Effector memory CD4-positive, alpha-beta T cell (primary cell): ENCODE results near the gene BTG3.

Source experiments
- DNase-seq, 3 donors: peaks; one replicate each; pipeline ENCODE4 v3.0.0-alpha.2; 2020
- H3K27ac ChIP-seq: 2 replicates; pipeline ENCODE4 v1.7.0; 2013; ENCODE audit warnings: mild to moderate bottlenecking, low read length, moderate library complexity; ENCODE audit not compliant: insufficient read depth, poor library complexity, severe bottlenecking
- H3K27me3 ChIP-seq: replicated peaks from 2 replicates; pipeline ENCODE4 v1.7.0; 2013; ENCODE audit warnings: mild to moderate bottlenecking, low read length; ENCODE audit not compliant: insufficient read depth, control insufficient read depth, poor library complexity, severe bottlenecking
- H3K36me3 ChIP-seq: 2 replicates; pipeline ENCODE4 v1.7.0; 2013; ENCODE audit warnings: mild to moderate bottlenecking, low read length, moderate library complexity; ENCODE audit not compliant: control insufficient read depth, insufficient read depth
- H3K4me1 ChIP-seq: 2 replicates; pipeline ENCODE4 v1.7.0; 2013; ENCODE audit warnings: low read length, mild to moderate bottlenecking; ENCODE audit not compliant: control insufficient read depth, insufficient read depth, poor library complexity, severe bottlenecking
- H3K4me3 ChIP-seq: 2 replicates; pipeline ENCODE4 v1.7.0; 2013; ENCODE audit warnings: low read length, low read depth, mild to moderate bottlenecking; ENCODE audit not compliant: insufficient read depth, poor library complexity, severe bottlenecking
- H3K9me3 ChIP-seq: 2 replicates; pipeline ENCODE4 v1.7.0; 2013; ENCODE audit warnings: mild to moderate bottlenecking, low read length, moderate library complexity; ENCODE audit not compliant: control insufficient read depth

Gene BTG3

GRCh38 chr21:17631195-17631594, 18.5 kb upstream of the BTG3 start:
- no peak overlapping the region for H3K27ac ChIP-seq
- no peaks in the 10 kb centered on the region for H3K36me3 ChIP-seq
- no peaks in the 10 kb centered on the region for H3K4me1 ChIP-seq
- H3K4me3 ChIP-seq, result no peak overlapping the region
- no peaks in the 10 kb centered on the region for H3K27me3 ChIP-seq
- no peak for DNase-seq
- H3K9me3 ChIP-seq, result no peaks in the 10 kb centered on the region

GRCh38 chr21:17622018-17622417, 9.3 kb upstream of the BTG3 start:
- DNase-seq, result no peak
- no peak overlapping the region for H3K27ac ChIP-seq
- no peaks in the 10 kb centered on the region for H3K27me3 ChIP-seq
- no peaks in the 10 kb centered on the region for H3K4me1 ChIP-seq
- H3K4me3 ChIP-seq, result no peak overlapping the region
- no peaks in the 10 kb centered on the region for H3K9me3 ChIP-seq
- H3K36me3 ChIP-seq, result no peaks in the 10 kb centered on the region

GRCh38 chr21:17616831-17617230, 4.1 kb upstream of the BTG3 start:
- Histone ChIP-seq H3K4me3 (no peak overlapping the region), H3K9me3 (no peaks in the 10 kb centered on the region), H3K27ac (no peak overlapping the region), H3K36me3 (no peaks in the 10 kb centered on the region), H3K4me1 (no peaks in the 10 kb centered on the region), H3K27me3 (no peaks in the 10 kb centered on the region)
- DNase-seq, result no peak

- H3K27me3 ChIP-seq, result no peaks in the 10 kb centered on the region
- H3K9me3 ChIP-seq, result no peaks in the 10 kb centered on the region
- peak in 2 of 3 donors; percentile 1 to 17 for DNase-seq
- H3K4me3 ChIP-seq, result peak overlapping the region; percentile 88
- H3K36me3 ChIP-seq, result no peaks in the 10 kb centered on the region
- H3K4me1 ChIP-seq, result peaks cover 6% of the 10 kb centered on the region
- H3K27ac ChIP-seq, result peak overlapping the region; percentile 15
Observed at GRCh38 chr21:17613242-17613676, 558 bp upstream of the BTG3 start.

GRCh38 chr21:17612023-17612564, 607 bp downstream of the BTG3 start:
- Histone ChIP-seq H3K27ac (peak overlapping the region; percentile 74), H3K9me3 (no peaks in the 10 kb centered on the region), H3K4me1 (peaks cover 6% of the 10 kb centered on the region), H3K27me3 (no peaks in the 10 kb centered on the region), H3K36me3 (no peaks in the 10 kb centered on the region), H3K4me3 (peak overlapping the region; percentile 88)
- peak in 2 of 3 donors; percentile 5 to 15 for DNase-seq

GRCh38 chr21:17611414-17612022, 1.2 kb downstream of the BTG3 start:
- Histone ChIP-seq H3K9me3 (no peaks in the 10 kb centered on the region), H3K36me3 (no peaks in the 10 kb centered on the region), H3K27ac (peak overlapping the region; percentile 74), H3K4me3 (peak overlapping the region; percentile 88), H3K4me1 (peaks cover 6% of the 10 kb centered on the region), H3K27me3 (no peaks in the 10 kb centered on the region)
- DNase-seq, result peak; percentile 63 to 77 (median 71)

- H3K4me1 ChIP-seq, result peaks cover 6% of the 10 kb centered on the region
- no peak for DNase-seq
- H3K36me3 ChIP-seq, result no peaks in the 10 kb centered on the region
- no peaks in the 10 kb centered on the region for H3K9me3 ChIP-seq
- peak overlapping the region; percentile 74 for H3K27ac ChIP-seq
- peak overlapping the region; percentile 88 for H3K4me3 ChIP-seq
- H3K27me3 ChIP-seq, result no peaks in the 10 kb centered on the region
Observed at GRCh38 chr21:17610911-17611310, 1.8 kb downstream of the BTG3 start.

GRCh38 chr21:17609681-17610080, 3.0 kb downstream of the BTG3 start:
- Histone ChIP-seq H3K4me3 (no peak overlapping the region), H3K9me3 (no peaks in the 10 kb centered on the region), H3K27me3 (no peaks in the 10 kb centered on the region), H3K4me1 (peaks cover 6% of the 10 kb centered on the region), H3K27ac (no peak overlapping the region), H3K36me3 (peaks cover under 1% of the 10 kb centered on the region)
- no peak for DNase-seq

GRCh38 chr21:17607684-17608083, 5.0 kb downstream of the BTG3 start:
- peaks cover 6% of the 10 kb centered on the region for H3K4me1 ChIP-seq
- no peaks in the 10 kb centered on the region for H3K9me3 ChIP-seq
- no peaks in the 10 kb centered on the region for H3K27me3 ChIP-seq
- H3K27ac ChIP-seq, result no peak overlapping the region
- H3K4me3 ChIP-seq, result no peak overlapping the region
- no peak for DNase-seq
- H3K36me3 ChIP-seq, result peaks cover 13% of the 10 kb centered on the region

- no peak for DNase-seq
- no peak overlapping the region for H3K27ac ChIP-seq
- H3K4me1 ChIP-seq, result no peaks in the 10 kb centered on the region
- H3K27me3 ChIP-seq, result no peaks in the 10 kb centered on the region
- H3K4me3 ChIP-seq, result no peak overlapping the region
- no peaks in the 10 kb centered on the region for H3K9me3 ChIP-seq
- H3K36me3 ChIP-seq, result peaks cover 18% of the 10 kb centered on the region
Observed at GRCh38 chr21:17602874-17603273, 9.8 kb downstream of the BTG3 start.
